ENCODE data around the gene PFN3. TPM values are rescaled to one million over a fixed set of nuclear protein-coding genes. Genes with fewer than 3 reads are reported as not detected.

The PFN3 gene
- total RNA-seq, 4 donors from 2014 or later = not detected

DNA sequence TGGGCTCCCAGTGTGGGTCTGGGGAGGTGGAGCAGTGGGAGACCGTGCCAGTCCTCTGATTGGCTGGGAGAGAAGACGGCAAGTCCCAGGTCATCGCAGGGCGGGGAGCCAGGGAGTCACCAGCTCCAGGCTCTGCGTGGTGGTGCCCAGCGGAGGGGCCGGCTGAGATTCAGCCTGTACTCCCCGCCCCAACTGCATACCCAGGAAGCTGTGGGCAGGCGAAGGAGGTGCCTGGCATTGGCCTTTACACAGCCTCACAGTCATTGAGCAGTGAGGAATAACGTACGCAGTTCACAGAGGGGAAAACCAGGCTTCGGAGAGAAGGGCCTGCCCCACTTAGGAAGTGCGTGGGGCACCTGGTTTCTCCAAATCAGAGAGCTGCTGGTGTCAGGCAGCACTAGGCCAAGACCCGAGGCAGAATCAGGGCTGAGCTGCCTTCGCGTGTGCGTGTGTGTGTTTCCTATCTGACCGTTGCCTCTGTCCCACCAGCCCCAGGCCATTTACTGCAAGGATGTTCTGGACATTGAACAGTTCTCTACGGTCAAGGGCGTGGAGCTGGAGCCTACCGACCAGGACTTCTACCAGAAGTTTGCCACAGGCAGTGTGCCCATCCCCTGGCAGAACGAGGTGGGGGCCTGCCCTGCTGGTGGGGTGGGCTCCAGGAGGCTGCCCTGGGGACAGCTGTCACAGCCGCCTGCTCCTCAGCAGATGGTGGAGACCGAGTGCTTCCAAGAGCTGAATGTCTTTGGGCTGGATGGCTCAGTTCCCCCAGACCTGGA lies 39.9 kb upstream of the PFN3 start:
- 88 to 93% methylated on average over 3 to 11 of the region's 24 CpGs for WGBS, 2 donors (ENCODE audit: low coverage in 1 of 2)
- Histone ChIP-seq H3K4me1 (no peaks in the 10 kb centered on the region), H3K36me3 (peaks cover 0 to 65% of the 10 kb centered on the region in 2 donors), H3K9me3 (no peaks in the 10 kb centered on the region), H3K27ac (no peak overlapping the region), H3K4me3 (no peak overlapping the region), H3K27me3 (no peaks in the 10 kb centered on the region)
- TF ChIP-seq POLR2AphosphoS5 (IDR thresholded peaks at IDR 0.05) (no peak), EP300 (IDR thresholded peaks at IDR 0.05) (no peak), POLR2A (IDR thresholded peaks at IDR 0.05) (no peak)
- TF ChIP-seq, protein P1, sequence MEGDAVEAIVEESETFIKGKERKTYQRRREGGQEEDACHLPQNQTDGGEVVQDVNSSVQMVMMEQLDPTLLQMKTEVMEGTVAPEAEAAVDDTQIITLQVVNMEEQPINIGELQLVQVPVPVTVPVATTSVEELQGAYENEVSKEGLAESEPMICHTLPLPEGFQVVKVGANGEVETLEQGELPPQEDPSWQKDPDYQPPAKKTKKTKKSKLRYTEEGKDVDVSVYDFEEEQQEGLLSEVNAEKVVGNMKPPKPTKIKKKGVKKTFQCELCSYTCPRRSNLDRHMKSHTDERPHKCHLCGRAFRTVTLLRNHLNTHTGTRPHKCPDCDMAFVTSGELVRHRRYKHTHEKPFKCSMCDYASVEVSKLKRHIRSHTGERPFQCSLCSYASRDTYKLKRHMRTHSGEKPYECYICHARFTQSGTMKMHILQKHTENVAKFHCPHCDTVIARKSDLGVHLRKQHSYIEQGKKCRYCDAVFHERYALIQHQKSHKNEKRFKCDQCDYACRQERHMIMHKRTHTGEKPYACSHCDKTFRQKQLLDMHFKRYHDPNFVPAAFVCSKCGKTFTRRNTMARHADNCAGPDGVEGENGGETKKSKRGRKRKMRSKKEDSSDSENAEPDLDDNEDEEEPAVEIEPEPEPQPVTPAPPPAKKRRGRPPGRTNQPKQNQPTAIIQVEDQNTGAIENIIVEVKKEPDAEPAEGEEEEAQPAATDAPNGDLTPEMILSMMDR (IDR thresholded peaks at IDR 0.05) = no peak
- ATAC-seq = no peak

DNA sequence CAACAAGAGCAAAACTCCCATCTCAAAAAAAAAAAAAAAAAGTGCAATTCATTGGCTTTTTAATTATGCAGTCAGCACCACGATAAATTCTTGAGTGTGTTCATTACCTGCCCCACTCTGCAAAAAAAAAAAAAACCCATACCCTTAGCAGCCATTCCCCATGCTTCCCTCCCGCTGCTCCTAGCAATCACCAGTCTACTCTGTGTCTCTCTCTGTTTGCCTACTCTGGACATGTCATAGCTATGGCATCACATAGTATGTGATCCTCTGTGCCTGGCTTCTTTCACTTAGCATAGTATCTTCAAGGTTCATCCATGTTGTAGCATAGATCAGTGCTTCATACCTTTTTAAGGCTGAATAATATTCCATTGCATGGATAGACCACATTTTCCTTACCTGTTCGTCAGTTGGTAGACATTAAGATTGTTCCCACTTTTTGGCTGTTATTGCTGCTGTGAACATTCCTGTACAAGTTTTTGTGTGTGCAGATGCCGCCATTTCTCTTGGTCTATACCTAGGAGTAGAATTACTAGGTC lies 39.1 kb upstream of the PFN3 start:
- Histone ChIP-seq H3K4me3 (no peak overlapping the region), H3K27me3 (no peaks in the 10 kb centered on the region), H3K9me3 (no peaks in the 10 kb centered on the region), H3K36me3 (peaks cover 0 to 73% of the 10 kb centered on the region in 2 donors), H3K4me1 (no peaks in the 10 kb centered on the region), H3K27ac (no peak overlapping the region)
- whole genome bisulfite sequencing, 2 donors (ENCODE audit: low coverage in 1 of 2) = 96 to 100% methylated on average over 4 of the region's 4 CpGs
- TF ChIP-seq POLR2AphosphoS5 (IDR thresholded peaks at IDR 0.05) = no peak
- TF ChIP-seq POLR2A (IDR thresholded peaks at IDR 0.05) = no peak
- no peak for TF ChIP-seq EP300 (IDR thresholded peaks at IDR 0.05)
- TF ChIP-seq, protein P1 (IDR thresholded peaks at IDR 0.05) = no peak
- ATAC-seq = no peak

DNA sequence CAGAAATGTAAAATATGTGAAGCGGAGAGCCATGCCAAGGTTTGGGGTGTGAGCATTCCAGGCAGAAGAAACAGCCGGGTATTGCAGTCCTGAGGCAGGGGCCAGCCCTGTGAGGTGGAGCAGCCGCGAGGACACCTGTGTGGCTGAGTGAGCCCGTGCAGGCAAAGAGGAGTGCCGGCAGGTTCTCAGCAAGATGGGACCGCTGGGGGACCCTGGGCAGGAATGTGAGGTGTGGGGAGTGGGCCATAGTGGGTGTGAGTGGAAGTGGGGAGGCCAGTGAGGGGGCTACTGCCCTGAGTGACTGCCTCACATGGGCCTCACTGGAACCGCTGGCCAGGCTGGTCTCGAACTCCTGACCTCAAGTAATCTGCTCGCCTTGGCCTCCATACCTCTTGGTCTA lies 38.0 kb upstream of the PFN3 start:
- TF ChIP-seq POLR2A (IDR thresholded peaks at IDR 0.05) (no peak), POLR2AphosphoS5 (IDR thresholded peaks at IDR 0.05) (no peak), EP300 (IDR thresholded peaks at IDR 0.05) (no peak)
- TF ChIP-seq, protein P1 (IDR thresholded peaks at IDR 0.05) = no peak
- WGBS, 2 donors (ENCODE audit: low coverage in 1 of 2) = 87 to 89% methylated on average over 5 to 8 of the region's 10 CpGs
- H3K27me3 ChIP-seq = no peaks in the 10 kb centered on the region
- H3K9me3 ChIP-seq = no peaks in the 10 kb centered on the region
- H3K36me3 ChIP-seq = peaks cover 0 to 84% of the 10 kb centered on the region in 2 donors
- no peak overlapping the region for H3K4me3 ChIP-seq
- no peak for ATAC-seq
- no peaks in the 10 kb centered on the region for H3K4me1 ChIP-seq
- no peak overlapping the region for H3K27ac ChIP-seq

DNA sequence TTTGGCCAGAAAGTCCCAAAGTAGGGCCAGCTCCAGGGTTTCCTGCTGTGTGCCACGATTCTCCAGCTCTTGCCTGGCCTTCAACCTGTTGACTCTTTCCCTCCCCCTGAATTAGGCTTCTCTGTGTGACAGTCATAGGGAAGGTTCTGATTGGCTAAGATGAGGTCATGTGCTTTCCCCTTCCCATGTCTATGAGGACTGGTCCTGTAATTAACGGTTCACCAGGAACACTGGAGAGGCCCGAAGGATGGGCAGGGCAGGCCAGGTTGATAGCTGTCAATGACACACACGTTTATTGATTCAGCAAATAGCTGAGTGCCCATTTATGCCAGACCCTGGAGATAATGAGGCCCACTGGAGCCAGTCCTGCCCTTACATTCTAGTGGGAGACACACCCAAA lies 37.2 kb upstream of the PFN3 start:
- TF ChIP-seq POLR2A (IDR thresholded peaks at IDR 0.05) (no peak), POLR2AphosphoS5 (IDR thresholded peaks at IDR 0.05) (no peak), EP300 (IDR thresholded peaks at IDR 0.05) (no peak)
- TF ChIP-seq, protein P1 (IDR thresholded peaks at IDR 0.05) = no peak
- Histone ChIP-seq H3K9me3 (no peaks in the 10 kb centered on the region), H3K27ac (no peak overlapping the region), H3K36me3 (peaks cover 0 to 93% of the 10 kb centered on the region in 2 donors), H3K4me1 (peaks cover 0 to 4% (median 0%) of the 10 kb centered on the region in 3 donors), H3K4me3 (no peak overlapping the region), H3K27me3 (no peaks in the 10 kb centered on the region)
- ATAC-seq = no peak
- 44% methylated on average over 1 of the region's 4 CpGs; no CpG with 5 or more reads in 1 of the 2 donors for WGBS, 2 donors (ENCODE audit: low coverage in 1 of 2)

Data from gastroesophageal sphincter (tissue), 4 donors.